ENCODE data around the gene STPG3. TPM values are rescaled to one million over a fixed set of nuclear protein-coding genes. Genes with fewer than 3 reads are reported as not detected.
A peak's percentile ranks its signal among the peaks of the same experiment; 100 is the strongest.
"Not testable (repeated sequence)": the region's sequence is repeated elsewhere in the genome, so short reads cannot be mapped to it uniquely, and the experiment has no call there.

Gene STPG3
- polyA plus RNA-seq, 1 experiment = not detected

- ChIA-PET POLR2A (no interaction called here), CTCF (interaction anchor here (0.6 to 3.3 kb wide), 21 partner anchors 8 to 445 kb away, joined by 3 to 36 read pairs (median 6); partner anchors contain the start of genes CYSRT1, RNF208, RNF224 and STPG3)
- Histone ChIP-seq H3K27me3 (ENCODE audit: control insufficient read depth, insufficient read depth, low read length) (no peaks in the 10 kb centered on the region), H3K4me3 (ENCODE audit: low read depth, low read length) (no peak overlapping the region), H3K36me3 (ENCODE audit: control insufficient read depth, insufficient read depth, low read length) (no peaks in the 10 kb centered on the region; the same call in 1 of the 2 replicates)
- DNase-seq (ENCODE audit: low read depth) = no peak
- TF ChIP-seq CTCF (IDR thresholded peaks at IDR 0.05; ENCODE audit: insufficient read depth, low read depth, low read length) = no peak
Measured at GRCh38 chr9:137235424-137236237, 15.5 kb upstream of the STPG3 start.

GRCh38 chr9:137236238-137236935 lies 14.7 kb upstream of the STPG3 start:
- Histone ChIP-seq H3K36me3 (ENCODE audit: control insufficient read depth, insufficient read depth, low read length) (no peaks in the 10 kb centered on the region; the same call in 1 of the 2 replicates), H3K4me3 (ENCODE audit: low read depth, low read length) (no peak overlapping the region), H3K27me3 (ENCODE audit: control insufficient read depth, insufficient read depth, low read length) (no peaks in the 10 kb centered on the region)
- no peak for DNase-seq (ENCODE audit: low read depth)
- TF ChIP-seq CTCF (IDR thresholded peaks at IDR 0.05; ENCODE audit: insufficient read depth, low read depth, low read length) = peak; percentile 97
- ChIA-PET POLR2A (no interaction called here), CTCF (interaction anchor here (0.6 to 3.3 kb wide), 37 partner anchors 9 to 294 kb away, joined by 3 to 36 read pairs (median 4); partner anchors contain the start of genes CYSRT1, EXD3, RNF208 and RNF224)

- Histone ChIP-seq H3K36me3 (ENCODE audit: control insufficient read depth, insufficient read depth, low read length) (no peaks in the 10 kb centered on the region; the same call in 1 of the 2 replicates), H3K4me3 (ENCODE audit: low read depth, low read length) (no peak overlapping the region), H3K27me3 (ENCODE audit: control insufficient read depth, insufficient read depth, low read length) (no peaks in the 10 kb centered on the region)
- TF ChIP-seq CTCF (IDR thresholded peaks at IDR 0.05; ENCODE audit: insufficient read depth, low read depth, low read length) = no peak
- ChIA-PET POLR2A (no interaction called here), CTCF (interaction anchor here (0.6 to 3.3 kb wide), 37 partner anchors 8 to 294 kb away, joined by 3 to 36 read pairs (median 4); partner anchors contain the start of genes CYSRT1, EXD3, RNF208 and RNF224)
- no peak for DNase-seq (ENCODE audit: low read depth)
Measured at GRCh38 chr9:137236936-137237421, 14.1 kb upstream of the STPG3 start.

- H3K36me3 ChIP-seq (ENCODE audit: control insufficient read depth, insufficient read depth, low read length) = peaks cover 6% of the 10 kb centered on the region
- DNase-seq (ENCODE audit: low read depth) = no peak
- ChIA-PET POLR2A (no interaction called here), CTCF (interaction anchor here (1.2 to 3.3 kb wide), 8 partner anchors 11 to 170 kb away, joined by 3 to 36 read pairs (median 9); partner anchors contain the start of genes CYSRT1, RNF208, RNF224 and STPG3)
- H3K27me3 ChIP-seq (ENCODE audit: control insufficient read depth, insufficient read depth, low read length) = no peaks in the 10 kb centered on the region
- no peak for TF ChIP-seq CTCF (IDR thresholded peaks at IDR 0.05; ENCODE audit: insufficient read depth, low read depth, low read length)
- no peak overlapping the region for H3K4me3 ChIP-seq (ENCODE audit: low read depth, low read length)
Measured at GRCh38 chr9:137237759-137238726, 13.0 kb upstream of the STPG3 start.

- POLR2A ChIA-PET = not testable (repeated sequence)
Measured at GRCh38 chr9:137239541-137240200, 11.4 kb upstream of the STPG3 start.

More at GRCh38 chr9:137239541-137240200, 11.4 kb upstream of the STPG3 start:
- peak overlapping the region; percentile 56 for H3K4me3 ChIP-seq (ENCODE audit: low read depth, low read length)
- DNase-seq (ENCODE audit: low read depth); H3K27me3 ChIP-seq (ENCODE audit: control insufficient read depth, insufficient read depth, low read length): not testable (repeated sequence)
- CTCF ChIA-PET = interaction anchor here (1.2 to 2.5 kb wide), 4 partner anchors 13 to 193 kb away, joined by 3 to 13 read pairs (median 5); partner anchors contain the start of genes NPDC1 and RNF224
- peaks cover 11% of the 10 kb centered on the region for H3K36me3 ChIP-seq (ENCODE audit: control insufficient read depth, insufficient read depth, low read length)

Data from BJ (cell line).